Lower leg skin (tissue), 3 donors: Measurements from ENCODE around the gene ZMIZ2.

Experiments
- CTCF ChIP-seq, 3 donors: fragments of 450-650 bp; IDR thresholded peaks; one replicate each; pipeline ENCODE4 v1.5.1; 2016; ENCODE audit warnings: antibody characterized with exemption in 3 of 3, mild to moderate bottlenecking in 3 of 3, moderate library complexity in 2 of 3
- POLR2A ChIP-seq, 2 donors: fragments of 450-650 bp; IDR thresholded peaks; one replicate each; pipeline ENCODE4 v1.6.1; 2016 to 2017; ENCODE audit warnings: antibody characterized with exemption in 2 of 2, mild to moderate bottlenecking in 1 of 2, moderate library complexity in 1 of 2

GRCh38 chr7:44754802-44755697 is 6.4 kb downstream of the ZMIZ2 start:
- no peak for TF ChIP-seq CTCF (IDR thresholded peaks at IDR 0.05)
- TF ChIP-seq POLR2A (IDR thresholded peaks at IDR 0.05) = no peak
